HG03108 (cell line): Measurements from ENCODE around the gene ZC3H18.

ENCODE experiments used
- ATAC-seq: cut with Tn5 transposase; IDR thresholded peaks from one replicate; pipeline ENCODE4 v1.9.1; 2021; ENCODE audit warnings: moderate library complexity; ENCODE audit not compliant: unreplicated experiment

The ZC3H18 gene

GRCh38 chr16:88671806-88672205 lies 101.6 kb downstream of the ZC3H18 start:
- ATAC-seq: no peak

GRCh38 chr16:88672776-88673175 lies 102.6 kb downstream of the ZC3H18 start:
- no peak for ATAC-seq

- ATAC-seq: no peak
These were observed 103.6 kb downstream of the ZC3H18 start for GRCh38 chr16:88673716-88674379.

- no peak for ATAC-seq
These were observed 106.5 kb downstream of the ZC3H18 start for GRCh38 chr16:88676502-88677242.

- no peak for ATAC-seq
These were observed 107.5 kb downstream of the ZC3H18 start for GRCh38 chr16:88677721-88678120.

GRCh38 chr16:88678224-88678979 lies 108.2 kb downstream of the ZC3H18 start:
- ATAC-seq: no peak

GRCh38 chr16:88680554-88681083 lies 110.4 kb downstream of the ZC3H18 start:
- ATAC-seq: no peak

- ATAC-seq: no peak
These were observed 111.0 kb downstream of the ZC3H18 start for GRCh38 chr16:88681084-88681680.
